H9 (cell line): ENCODE results near the gene TNFRSF1B. TPM values are rescaled to one million over a fixed set of nuclear protein-coding genes. Genes with fewer than 3 reads are reported as not detected.

Source experiments
- DNase-seq: peaks from one replicate; pipeline ENCODE4 v3.0.0-alpha.2; 2017
- H2AFZ ChIP-seq: one replicate; pipeline ENCODE4 v1.6.1; 2013; ENCODE audit warnings: mild to moderate bottlenecking, low read length, control low read depth, moderate library complexity
- H2AK5ac ChIP-seq: 2 replicates; pipeline ENCODE4 v1.6.1; 2013; ENCODE audit warnings: low read length, control low read depth, mixed read lengths; ENCODE audit not compliant: insufficient read length
- H2BK120ac ChIP-seq: one replicate; pipeline ENCODE4 v1.6.1; 2013; ENCODE audit warnings: low read depth, mild to moderate bottlenecking, low read length, control low read depth, inconsistent platforms; ENCODE audit not compliant: poor library complexity, severe bottlenecking
- H2BK12ac ChIP-seq: 2 replicates; pipeline ENCODE4 v1.6.1; 2013; ENCODE audit warnings: low read length, control low read depth, mixed read lengths, low read depth; ENCODE audit not compliant: insufficient read length
- H2BK15ac ChIP-seq: 2 replicates; pipeline ENCODE4 v1.6.1; 2013; ENCODE audit warnings: low read depth, low read length, control low read depth
- H2BK20ac ChIP-seq: one replicate; pipeline ENCODE4 v1.6.1; 2013; ENCODE audit warnings: low read depth, mild to moderate bottlenecking, low read length, control low read depth, inconsistent platforms; ENCODE audit not compliant: poor library complexity, severe bottlenecking
- H2BK5ac ChIP-seq: 2 replicates; pipeline ENCODE4 v1.6.1; 2013; ENCODE audit warnings: low read length, control low read depth, mixed read lengths; ENCODE audit not compliant: insufficient read length
- H3K14ac ChIP-seq: 2 replicates; pipeline ENCODE4 v1.6.1; 2013; ENCODE audit warnings: low read length, control low read depth; ENCODE audit not compliant: insufficient read depth
- H3K18ac ChIP-seq: 2 replicates; pipeline ENCODE4 v1.6.1; 2013; ENCODE audit warnings: low read depth, mild to moderate bottlenecking, mixed read lengths, low read length, control low read depth; ENCODE audit not compliant: insufficient read length
- H3K23ac ChIP-seq: 2 replicates; pipeline ENCODE4 v1.6.1; 2013; ENCODE audit warnings: low read length, control low read depth, mixed read lengths, low read depth; ENCODE audit not compliant: insufficient read length
- H3K23me2 ChIP-seq: 2 replicates; pipeline ENCODE4 v1.6.1; 2013; ENCODE audit warnings: low read depth, mild to moderate bottlenecking, mixed read lengths, low read length, control low read depth; ENCODE audit not compliant: insufficient read length, poor library complexity, severe bottlenecking
- H3K27ac ChIP-seq: 2 replicates; pipeline ENCODE4 v1.5.1; 2013; ENCODE audit warnings: low read length, control low read depth, mixed read lengths, low read depth; ENCODE audit not compliant: insufficient read length
- H3K27me3 ChIP-seq: 2 replicates; pipeline ENCODE4 v1.6.1; 2013; ENCODE audit warnings: low read length, control low read depth, inconsistent platforms; ENCODE audit not compliant: insufficient read depth
- H3K4ac ChIP-seq: 2 replicates; pipeline ENCODE4 v1.6.1; 2013; ENCODE audit warnings: low read depth, mild to moderate bottlenecking, control low read depth, inconsistent platforms, low read length, moderate library complexity
- H3K4me1 ChIP-seq: 2 replicates; pipeline ENCODE4 v1.6.1; 2013; ENCODE audit warnings: low read length, control low read depth, inconsistent platforms; ENCODE audit not compliant: insufficient read depth
- H3K4me2 ChIP-seq: 2 replicates; pipeline ENCODE4 v1.6.1; 2013; ENCODE audit warnings: low read length, control low read depth, mixed read lengths; ENCODE audit not compliant: insufficient read length, insufficient read depth
- H3K56ac ChIP-seq: 2 replicates; pipeline ENCODE4 v1.6.1; 2013; ENCODE audit warnings: low read depth, mild to moderate bottlenecking, mixed read lengths, low read length, control low read depth; ENCODE audit not compliant: insufficient read length
- H3K79me1 ChIP-seq: 2 replicates; pipeline ENCODE4 v1.6.1; 2013; ENCODE audit warnings: low read depth, mild to moderate bottlenecking, moderate library complexity, low read length, control low read depth, inconsistent platforms; ENCODE audit not compliant: insufficient read depth, poor library complexity, severe bottlenecking
- H3K79me2 ChIP-seq: 2 replicates; pipeline ENCODE4 v1.6.1; 2013; ENCODE audit warnings: low read length, control low read depth, inconsistent platforms; ENCODE audit not compliant: insufficient read depth
- H3K9ac ChIP-seq: 2 replicates; pipeline ENCODE4 v1.6.1; 2013; ENCODE audit warnings: low read length, control low read depth, mixed read lengths; ENCODE audit not compliant: insufficient read length; ENCODE audit errors: extremely low read depth
- H3K9me3 ChIP-seq: one replicate; pipeline ENCODE4 v1.6.1; 2013; ENCODE audit warnings: low read depth, low read length, inconsistent platforms; ENCODE audit not compliant: control insufficient read depth
- H3T11ph ChIP-seq: one replicate; pipeline ENCODE4 v1.6.1; 2013; ENCODE audit warnings: mild to moderate bottlenecking, low read length, control low read depth, inconsistent platforms
- H4K20me1 ChIP-seq: one replicate; pipeline ENCODE4 v1.6.1; 2013; ENCODE audit not compliant: control insufficient read depth, insufficient read length, insufficient read depth
- H4K5ac ChIP-seq: 2 replicates; pipeline ENCODE4 v1.6.1; 2013; ENCODE audit warnings: low read depth, mild to moderate bottlenecking, mixed read lengths, low read length, control low read depth; ENCODE audit not compliant: insufficient read length
- H4K8ac ChIP-seq: replicated peaks from 2 replicates; pipeline ENCODE4 v1.6.1; 2013; ENCODE audit warnings: low read length, control low read depth, mixed read lengths, low read depth; ENCODE audit not compliant: insufficient read length
- H4K91ac ChIP-seq: 2 replicates; pipeline ENCODE4 v1.6.1; 2013; ENCODE audit warnings: low read depth, mild to moderate bottlenecking, moderate library complexity, mixed read lengths, low read length, control low read depth; ENCODE audit not compliant: insufficient read length
- H3K27ac Mint-ChIP-seq, 3 experiments: 2 replicates in 2 of 3; 3 replicates in 1 of 3; pipeline ENCODE4 v1.8.0; 2020 to 2021; ENCODE audit warnings: mixed read lengths in 3 of 3, mild to moderate bottlenecking in 1 of 3, moderate library complexity in 1 of 3
- H3K27me3 Mint-ChIP-seq: 2 replicates; pipeline ENCODE4 v1.8.0; 2021; ENCODE audit warnings: low read depth, mild to moderate bottlenecking, moderate library complexity, mixed read lengths
- H3K36me3 Mint-ChIP-seq, 3 experiments: 2 replicates in 2 of 3; 3 replicates in 1 of 3; pipeline ENCODE4 v1.8.0; 2020 to 2021; ENCODE audit warnings: low read depth in 3 of 3, mixed read lengths in 3 of 3; ENCODE audit not compliant: insufficient read depth in 1 of 3
- H3K4me1 Mint-ChIP-seq, 2 experiments: 2 replicates each; pipeline ENCODE4 v1.8.0; 2020; ENCODE audit warnings: mixed read lengths in 2 of 2
- H3K4me3 Mint-ChIP-seq, 2 experiments: 2 replicates in 1 of 2; 3 replicates in 1 of 2; pipeline ENCODE4 v1.8.0; 2020 to 2021; ENCODE audit warnings: mild to moderate bottlenecking in 2 of 2, mixed read lengths in 2 of 2, moderate library complexity in 1 of 2
- H3K9me3 Mint-ChIP-seq, 2 experiments: 2 replicates in 1 of 2; 3 replicates in 1 of 2; pipeline ENCODE4 v1.8.0; 2020; ENCODE audit warnings: mild to moderate bottlenecking in 2 of 2, mixed read lengths in 2 of 2, moderate library complexity in 1 of 2
- CTCF ChIP-seq: fragments of 200-600 bp; sonication (generic); conservative IDR thresholded peaks from 3 replicates; pipeline ENCODE4 v1.8.0; 2021; ENCODE audit warnings: antibody characterized with exemption, mild to moderate bottlenecking
- WGBS: extraction: QIAGEN DNeasy Blood & Tissue Kit; methylation state at CpG from one replicate; pipeline ENCODE4 v1.1.7; 2013; ENCODE audit warnings: missing lambda C conversion rate, low lambda C conversion rate, mixed read lengths; ENCODE audit not compliant: insufficient read length; ENCODE audit errors: extremely low coverage; 5-methylcytosine and 5-hydroxymethylcytosine counted together
- total RNA-seq: library from RNA; stranded (reverse); gene quantifications from 2 replicates; pipeline ENCODE4 v1.2.1, GENCODE V29; 2021

TNFRSF1B gene
- total RNA-seq, 1 experiment from 2014 or later: 0.57 TPM

- H3K27ac Mint-ChIP-seq: peak overlapping the region in 1 of 3 experiments; percentile 30; a peak in 1 of 7 replicates
- no peak for DNase-seq
- Histone ChIP-seq H3K56ac (no peak overlapping the region), H3K27me3 (no peaks in the 10 kb centered on the region), H4K91ac (no peak overlapping the region), H3K14ac (no peak overlapping the region; the same call in 1 of the 2 replicates), H3K79me1 (no peaks in the 10 kb centered on the region), H3K27ac (no peak overlapping the region), H3K79me2 (no peaks in the 10 kb centered on the region), H2BK20ac (no peak overlapping the region), H3K23ac (no peak overlapping the region), H2BK15ac (no peak overlapping the region), H4K8ac (no peak overlapping the region), H2BK12ac (no peak overlapping the region), H2BK120ac (no peak overlapping the region), H3K18ac (no peak overlapping the region), H3T11ph (no peak overlapping the region), H4K20me1 (no peaks in the 10 kb centered on the region), H3K4me2 (no peak overlapping the region), H2AFZ (no peak overlapping the region), H3K23me2 (no peaks in the 10 kb centered on the region), H3K9ac (no peak overlapping the region), H2BK5ac (no peak overlapping the region), H3K9me3 (no peaks in the 10 kb centered on the region), H4K5ac (no peak overlapping the region), H3K4me1 (no peaks in the 10 kb centered on the region), H2AK5ac (no peak overlapping the region), H3K4ac (no peak overlapping the region)
- no peaks in the 10 kb centered on the region for H3K36me3 Mint-ChIP-seq
- H3K4me1 Mint-ChIP-seq: no peaks in the 10 kb centered on the region
- no peaks in the 10 kb centered on the region; the same call in 1 of the 2 replicates for H3K27me3 Mint-ChIP-seq
- no peaks in the 10 kb centered on the region for H3K9me3 Mint-ChIP-seq
- TF ChIP-seq CTCF: no peak
- H3K4me3 Mint-ChIP-seq: no peak overlapping the region
- no CpG with 5 or more reads among the region's 24 CpGs for WGBS
Observed at GRCh38 chr1:12125422-12126355, 41.1 kb upstream of the TNFRSF1B start.
